Measurements from ENCODE around the gene LDB2. TPM values are rescaled to one million over a fixed set of nuclear protein-coding genes. Genes with fewer than 3 reads are reported as not detected.

The LDB2 gene
- total RNA-seq, 4 donors from 2014 or later: 48.8 to 298 (median 152) TPM

GRCh38 chr4:16837475-16837874 is 61.0 kb downstream of the LDB2 start:
- no peak overlapping the region for H3K4me3 ChIP-seq
- TF ChIP-seq, protein P1, sequence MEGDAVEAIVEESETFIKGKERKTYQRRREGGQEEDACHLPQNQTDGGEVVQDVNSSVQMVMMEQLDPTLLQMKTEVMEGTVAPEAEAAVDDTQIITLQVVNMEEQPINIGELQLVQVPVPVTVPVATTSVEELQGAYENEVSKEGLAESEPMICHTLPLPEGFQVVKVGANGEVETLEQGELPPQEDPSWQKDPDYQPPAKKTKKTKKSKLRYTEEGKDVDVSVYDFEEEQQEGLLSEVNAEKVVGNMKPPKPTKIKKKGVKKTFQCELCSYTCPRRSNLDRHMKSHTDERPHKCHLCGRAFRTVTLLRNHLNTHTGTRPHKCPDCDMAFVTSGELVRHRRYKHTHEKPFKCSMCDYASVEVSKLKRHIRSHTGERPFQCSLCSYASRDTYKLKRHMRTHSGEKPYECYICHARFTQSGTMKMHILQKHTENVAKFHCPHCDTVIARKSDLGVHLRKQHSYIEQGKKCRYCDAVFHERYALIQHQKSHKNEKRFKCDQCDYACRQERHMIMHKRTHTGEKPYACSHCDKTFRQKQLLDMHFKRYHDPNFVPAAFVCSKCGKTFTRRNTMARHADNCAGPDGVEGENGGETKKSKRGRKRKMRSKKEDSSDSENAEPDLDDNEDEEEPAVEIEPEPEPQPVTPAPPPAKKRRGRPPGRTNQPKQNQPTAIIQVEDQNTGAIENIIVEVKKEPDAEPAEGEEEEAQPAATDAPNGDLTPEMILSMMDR (IDR thresholded peaks at IDR 0.05): no peak
- no peak for TF ChIP-seq POLR2A (IDR thresholded peaks at IDR 0.05)

GRCh38 chr4:16836324-16836723 is 62.1 kb downstream of the LDB2 start:
- TF ChIP-seq, protein P1 (IDR thresholded peaks at IDR 0.05): no peak
- TF ChIP-seq POLR2A (IDR thresholded peaks at IDR 0.05): no peak
- H3K27me3 ChIP-seq: no peaks in the 10 kb centered on the region
- H3K36me3 ChIP-seq: no peaks in the 10 kb centered on the region

More at GRCh38 chr4:16837475-16837874, 61.0 kb downstream of the LDB2 start:
- H3K36me3 ChIP-seq: no peaks in the 10 kb centered on the region
- no peak overlapping the region for H3K27ac ChIP-seq
- intact Hi-C loops (cut with DNase I; ENCODE audit: low total_unique reads): no loop called here
- no peaks in the 10 kb centered on the region for H3K4me1 ChIP-seq
- no peaks in the 10 kb centered on the region for H3K9me3 ChIP-seq
- H3K27me3 ChIP-seq: no peaks in the 10 kb centered on the region
- no peak for DNase-seq

GRCh38 chr4:16835597-16836247 is 62.7 kb downstream of the LDB2 start:
- no peak for DNase-seq
- H3K27me3 ChIP-seq: no peaks in the 10 kb centered on the region
- TF ChIP-seq, protein P1 (IDR thresholded peaks at IDR 0.05): no peak
- TF ChIP-seq POLR2A (IDR thresholded peaks at IDR 0.05): no peak
- no peak overlapping the region for H3K27ac ChIP-seq
- intact Hi-C loops (cut with DNase I; ENCODE audit: low total_unique reads): no loop called here
- no peak overlapping the region for H3K4me3 ChIP-seq
- H3K36me3 ChIP-seq: no peaks in the 10 kb centered on the region
- no peaks in the 10 kb centered on the region for H3K4me1 ChIP-seq
- H3K9me3 ChIP-seq: no peaks in the 10 kb centered on the region

More at GRCh38 chr4:16836324-16836723, 62.1 kb downstream of the LDB2 start:
- Histone ChIP-seq H3K4me1 (no peaks in the 10 kb centered on the region), H3K27ac (no peak overlapping the region), H3K4me3 (no peak overlapping the region), H3K9me3 (no peaks in the 10 kb centered on the region)
- intact Hi-C loops (cut with DNase I; ENCODE audit: low total_unique reads): no loop called here
- DNase-seq: no peak

GRCh38 chr4:16834814-16835213 is 63.6 kb downstream of the LDB2 start:
- Histone ChIP-seq H3K27me3 (no peaks in the 10 kb centered on the region), H3K4me1 (no peaks in the 10 kb centered on the region), H3K36me3 (no peaks in the 10 kb centered on the region), H3K4me3 (no peak overlapping the region), H3K9me3 (no peaks in the 10 kb centered on the region), H3K27ac (no peak overlapping the region)
- no peak for DNase-seq
- intact Hi-C loops (cut with DNase I; ENCODE audit: low total_unique reads): no loop called here
- TF ChIP-seq, protein P1 (IDR thresholded peaks at IDR 0.05): no peak
- no peak for TF ChIP-seq POLR2A (IDR thresholded peaks at IDR 0.05)

- intact Hi-C loops (cut with DNase I; ENCODE audit: low total_unique reads): no loop called here
- H3K27ac ChIP-seq: no peak overlapping the region
- H3K36me3 ChIP-seq: no peaks in the 10 kb centered on the region
Observed at GRCh38 chr4:16833722-16834121, 64.7 kb downstream of the LDB2 start.

More at GRCh38 chr4:16833722-16834121, 64.7 kb downstream of the LDB2 start:
- TF ChIP-seq POLR2A (IDR thresholded peaks at IDR 0.05): no peak
- TF ChIP-seq, protein P1 (IDR thresholded peaks at IDR 0.05): no peak
- Histone ChIP-seq H3K9me3 (no peaks in the 10 kb centered on the region), H3K4me3 (no peak overlapping the region), H3K4me1 (no peaks in the 10 kb centered on the region), H3K27me3 (no peaks in the 10 kb centered on the region)
- no peak for DNase-seq

All from uterus (tissue), 4 donors.